ENCODE measurements around the gene KLLN.
A peak's percentile ranks its signal among the peaks of the same experiment; 100 is the strongest.
"Not testable (repeated sequence)": the region's sequence is repeated elsewhere in the genome, so short reads cannot be mapped to it uniquely, and the experiment has no call there.

KLLN gene, protein sequence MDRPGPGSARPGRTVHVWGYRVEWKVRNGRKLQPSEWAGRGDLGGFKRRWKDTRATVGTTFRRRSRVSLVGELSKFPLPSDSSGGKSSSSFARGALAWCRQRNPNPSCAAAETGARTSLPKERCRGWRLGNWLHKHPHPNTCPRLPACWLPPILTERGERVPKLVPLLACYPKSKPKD

DNA sequence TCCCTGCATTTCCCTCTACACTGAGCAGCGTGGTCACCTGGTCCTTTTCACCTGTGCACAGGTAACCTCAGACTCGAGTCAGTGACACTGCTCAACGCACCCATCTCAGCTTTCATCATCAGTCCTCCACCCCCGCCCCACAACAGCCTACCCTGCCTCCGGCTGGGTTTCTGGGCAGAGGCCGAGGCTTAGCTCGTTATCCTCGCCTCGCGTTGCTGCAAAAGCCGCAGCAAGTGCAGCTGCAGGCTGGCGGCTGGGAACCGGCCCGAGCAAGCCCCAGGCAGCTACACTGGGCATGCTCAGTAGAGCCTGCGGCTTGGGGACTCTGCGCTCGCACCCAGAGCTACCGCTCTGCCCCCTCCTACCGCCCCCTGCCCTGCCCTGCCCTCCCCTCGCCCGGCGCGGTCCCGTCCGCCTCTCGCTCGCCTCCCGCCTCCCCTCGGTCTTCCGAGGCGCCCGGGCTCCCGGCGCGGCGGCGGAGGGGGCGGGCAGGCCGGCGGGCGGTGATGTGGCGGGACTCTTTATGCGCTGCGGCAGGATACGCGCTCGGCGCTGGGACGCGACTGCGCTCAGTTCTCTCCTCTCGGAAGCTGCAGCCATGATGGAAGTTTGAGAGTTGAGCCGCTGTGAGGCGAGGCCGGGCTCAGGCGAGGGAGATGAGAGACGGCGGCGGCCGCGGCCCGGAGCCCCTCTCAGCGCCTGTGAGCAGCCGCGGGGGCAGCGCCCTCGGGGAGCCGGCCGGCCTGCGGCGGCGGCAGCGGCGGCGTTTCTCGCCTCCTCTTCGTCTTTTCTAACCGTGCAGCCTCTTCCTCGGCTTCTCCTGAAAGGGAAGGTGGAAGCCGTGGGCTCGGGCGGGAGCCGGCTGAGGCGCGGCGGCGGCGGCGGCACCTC, at the start of gene KLLN, which contains the start of gene PTEN:
Gene KLLN (minus strand): TSS at position 481 of the 891 bp plus-strand sequence. CDS start 1,046 bp downstream, outside the sequence.
Gene PTEN (plus strand): TSS at position 573 of the 891 bp plus-strand sequence. CDS start 845 bp downstream, outside the sequence.
- peak; percentile 84 for DNase-seq

DNA sequence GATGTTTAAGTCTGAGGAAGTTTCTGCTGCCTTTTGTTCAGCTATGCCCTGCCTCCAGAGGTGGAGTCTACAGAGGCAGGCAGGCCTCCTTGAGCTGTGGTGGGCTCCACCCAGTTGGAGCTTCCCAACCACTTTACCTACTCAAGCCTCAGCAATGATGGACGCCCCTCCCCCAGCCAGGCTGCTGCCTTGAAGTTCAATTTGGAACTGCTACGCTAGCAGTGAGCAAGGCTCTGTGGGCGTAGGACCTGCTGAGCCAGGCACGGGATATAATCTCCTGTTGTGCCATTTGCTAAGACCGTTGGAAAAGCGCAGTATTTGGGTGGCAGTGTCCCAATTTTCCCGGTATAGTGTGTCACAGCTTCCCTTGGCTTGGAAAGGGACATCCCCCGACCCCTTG, 40.1 kb upstream of the KLLN start:
- not testable (repeated sequence) for DNase-seq

DNA sequence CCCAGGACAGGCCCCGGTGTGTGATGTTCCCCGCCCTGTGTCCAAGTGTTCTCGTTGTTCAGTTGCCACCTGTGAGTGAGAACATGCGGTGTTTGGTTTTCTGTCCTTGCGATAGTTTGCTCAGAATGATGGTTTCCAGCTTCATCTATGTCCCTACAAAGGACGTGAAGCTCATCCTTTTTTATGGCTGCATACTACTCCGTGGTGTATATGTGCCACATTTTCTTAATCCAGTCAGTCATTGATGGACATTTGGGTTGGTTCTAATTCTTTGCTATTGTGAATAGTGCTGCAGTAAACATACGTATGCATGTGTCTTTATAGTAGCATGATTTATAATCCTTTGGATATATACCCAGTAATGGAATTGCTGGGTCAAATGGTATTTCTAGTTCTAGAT, 34.6 kb upstream of the KLLN start:
- not testable (repeated sequence) for DNase-seq

DNA sequence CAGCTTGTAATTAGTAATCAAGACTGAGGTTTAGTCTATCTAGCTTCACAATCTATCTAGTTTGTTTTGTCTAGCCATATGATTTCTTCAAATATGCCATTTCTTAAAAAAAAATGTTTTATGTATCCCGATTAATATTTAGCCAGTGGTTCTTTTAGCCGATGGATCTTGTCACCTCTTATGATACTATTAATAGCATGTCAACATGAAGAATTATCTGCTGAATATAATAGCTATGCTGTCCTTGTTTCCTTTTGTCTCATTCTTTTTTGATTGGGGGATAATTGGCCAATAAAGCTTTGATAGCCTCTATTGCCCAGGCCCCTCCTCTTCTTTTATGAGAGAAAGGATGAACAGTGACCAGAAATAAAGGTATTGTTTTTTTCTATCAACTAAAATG, 32.9 kb upstream of the KLLN start:
- DNase-seq = no peak

DNA sequence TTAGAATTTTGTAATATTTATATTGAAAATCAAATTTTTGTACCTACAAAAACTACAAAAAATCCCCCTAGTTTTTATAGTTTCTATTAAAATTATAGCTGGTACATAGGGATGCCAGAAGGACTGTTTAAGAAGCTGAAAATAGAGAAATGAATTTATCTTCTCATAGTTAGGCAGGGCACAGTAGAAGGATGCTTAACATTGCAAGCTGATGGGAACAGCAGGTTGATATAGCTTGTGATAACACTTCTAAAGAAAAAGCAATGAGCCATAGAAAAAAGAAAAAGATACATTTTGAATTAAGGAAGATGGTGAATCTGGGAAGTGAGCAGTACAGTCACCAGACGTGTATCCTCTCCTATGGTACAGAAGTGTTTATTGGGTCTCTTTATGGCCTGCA, 32.1 kb upstream of the KLLN start:
- no peak for DNase-seq

DNA sequence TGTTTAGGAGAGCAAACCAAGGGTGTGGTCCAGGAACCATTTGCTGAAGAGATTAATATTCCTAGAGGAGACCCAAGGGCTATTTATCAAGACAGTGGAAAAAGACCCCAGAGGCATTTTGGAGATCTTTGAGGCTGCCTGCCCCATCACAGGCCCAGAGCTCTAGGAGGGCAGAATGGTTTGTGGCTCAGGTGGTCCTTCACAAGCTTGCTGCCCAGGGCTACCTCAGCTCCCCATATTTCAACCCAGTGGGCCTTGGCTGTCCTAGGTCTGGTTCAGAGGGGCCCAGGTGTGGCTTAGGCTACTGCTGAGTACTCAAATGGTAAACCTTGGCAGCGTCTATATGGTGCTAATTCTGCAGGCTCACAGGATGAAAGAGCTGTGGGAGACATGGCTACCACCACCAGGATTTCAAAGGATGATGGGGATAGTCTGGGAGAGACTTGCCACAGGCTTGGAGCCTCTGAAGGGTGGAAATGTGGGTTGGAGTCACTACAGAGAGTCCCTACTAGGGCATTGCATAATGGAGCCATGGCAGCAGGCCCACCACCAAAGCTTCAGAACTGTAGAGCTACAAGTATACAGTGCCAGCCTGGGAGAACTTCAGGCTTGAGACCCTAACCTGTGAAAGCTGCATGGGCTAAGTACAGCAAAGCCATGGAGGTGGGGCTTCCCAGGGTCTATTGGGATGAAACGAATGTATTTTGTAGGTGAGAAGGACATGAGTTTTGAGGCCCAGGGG, 24.4 kb upstream of the KLLN start:
- DNase-seq = no peak

DNA sequence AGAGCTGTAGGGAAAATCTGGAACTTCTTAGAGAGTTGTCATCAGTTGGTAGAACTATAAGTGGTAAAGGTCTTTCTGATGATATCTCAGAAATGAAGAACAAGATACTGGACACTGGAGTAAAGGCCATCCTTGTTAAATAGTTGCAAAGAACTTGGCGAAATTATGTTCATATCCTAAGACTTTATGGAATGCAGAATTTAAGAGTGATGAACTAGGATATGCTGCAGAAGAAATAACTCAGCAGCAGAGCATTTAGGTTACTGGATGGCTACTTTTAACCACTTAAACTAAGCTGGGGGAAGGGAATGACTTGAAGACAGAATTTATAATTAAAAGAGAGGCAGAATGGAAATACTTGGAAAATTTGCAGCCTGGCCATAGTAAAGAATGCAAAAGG, 23.8 kb upstream of the KLLN start:
- no peak for DNase-seq

DNA sequence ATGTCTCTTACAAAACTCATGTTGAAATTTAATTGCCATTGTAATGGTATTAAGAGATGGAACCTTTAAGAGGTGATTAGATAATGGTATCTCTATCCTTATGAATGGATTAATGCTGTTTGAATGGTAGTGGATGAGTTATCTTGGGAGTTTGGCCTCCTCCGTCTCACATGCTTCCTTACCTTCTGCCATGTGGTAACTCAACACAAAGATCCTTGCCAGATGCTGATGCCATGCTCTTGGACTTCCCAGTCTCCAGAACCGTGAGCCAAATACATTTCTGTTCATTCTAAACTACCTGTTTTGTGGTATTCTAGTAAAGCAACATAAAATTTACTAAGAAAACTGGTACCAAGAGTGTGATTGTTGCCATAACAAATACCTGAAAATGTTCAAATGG, 23.3 kb upstream of the KLLN start:
- DNase-seq = no peak

DNA sequence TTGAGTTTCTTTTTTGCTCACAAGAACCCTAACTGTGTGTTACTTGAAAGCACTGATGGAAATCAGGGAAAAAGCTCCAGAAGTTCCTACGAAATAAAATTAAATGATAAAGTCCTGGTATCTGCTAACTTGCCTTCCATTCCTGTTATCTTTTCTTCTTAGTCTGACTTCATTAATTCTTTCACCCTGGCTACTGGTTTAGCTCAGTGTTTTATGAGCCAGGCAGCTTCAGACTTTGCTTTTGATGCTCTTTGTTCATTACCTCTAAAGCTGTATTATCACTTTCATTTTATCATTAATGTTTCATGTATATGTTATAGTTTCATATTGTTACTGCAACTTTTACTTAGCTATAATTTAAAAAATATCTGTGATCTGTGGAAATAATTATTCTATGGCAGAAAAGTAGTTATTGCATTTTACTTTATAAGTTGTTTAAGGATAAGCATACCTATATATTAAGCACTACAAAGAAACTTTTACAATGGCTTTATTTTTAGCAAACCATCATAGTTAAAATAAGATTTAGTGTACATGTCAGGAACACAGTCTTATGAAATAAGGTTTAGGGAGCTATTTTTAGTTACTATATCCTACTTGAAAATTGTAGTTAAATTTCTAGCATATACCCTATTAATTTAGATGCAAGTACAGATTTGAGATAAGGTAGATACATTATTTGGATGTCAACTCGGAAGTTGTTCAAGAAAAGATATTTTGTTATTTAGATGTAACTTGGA, 19.4 kb upstream of the KLLN start:
- no peak for DNase-seq

DNA sequence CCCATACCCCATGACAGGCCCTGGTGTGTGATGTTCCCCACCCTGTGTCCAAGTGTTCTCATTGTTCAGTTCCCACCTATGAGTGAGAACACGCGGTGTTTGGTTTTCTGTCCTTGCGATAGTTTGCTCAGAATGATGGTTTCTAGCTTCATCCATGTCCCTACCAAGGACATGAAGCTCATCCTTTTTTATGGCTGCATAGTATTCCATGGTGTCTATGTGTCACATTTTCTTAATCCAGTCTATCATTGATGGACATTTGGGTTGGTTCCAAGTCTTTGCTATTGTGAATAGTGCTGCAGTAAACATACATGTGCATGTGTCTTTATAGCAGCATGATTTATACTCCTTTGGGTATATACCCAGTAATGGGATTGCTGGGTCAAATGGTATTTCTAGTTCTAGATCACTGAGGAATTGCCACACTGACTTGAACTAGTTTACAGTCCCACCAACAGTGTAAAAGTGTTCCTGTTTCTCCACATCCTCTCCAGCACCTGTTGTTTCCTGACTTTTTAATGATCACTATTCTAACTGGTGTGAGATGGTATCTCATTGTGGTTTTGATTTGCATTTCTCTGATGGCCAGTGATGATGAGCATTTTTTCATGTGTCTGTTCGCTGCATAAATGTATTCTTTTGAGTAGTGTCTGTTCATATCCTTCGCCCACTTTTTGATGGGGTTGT, 18.2 kb upstream of the KLLN start:
- DNase-seq = not testable (repeated sequence)

DNA sequence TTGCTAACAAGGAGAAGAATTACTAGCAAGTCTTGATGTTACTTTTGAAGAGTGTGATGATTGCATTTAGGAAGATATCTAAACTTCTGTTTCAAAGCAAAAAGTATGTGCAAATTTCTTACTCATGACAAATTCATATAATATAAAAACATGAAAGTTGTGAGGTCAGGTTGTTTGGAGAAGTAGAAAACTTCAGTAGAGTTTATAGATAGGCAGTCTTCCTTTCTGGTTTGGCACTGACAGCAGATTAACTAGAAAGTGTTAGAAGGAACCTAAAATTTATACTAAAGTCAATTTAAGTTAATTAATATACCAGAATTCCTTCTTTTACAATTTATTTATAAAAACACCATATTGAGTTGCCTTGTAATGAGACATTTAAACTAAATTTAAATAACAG, 17.0 kb upstream of the KLLN start:
- no peak for DNase-seq

DNA sequence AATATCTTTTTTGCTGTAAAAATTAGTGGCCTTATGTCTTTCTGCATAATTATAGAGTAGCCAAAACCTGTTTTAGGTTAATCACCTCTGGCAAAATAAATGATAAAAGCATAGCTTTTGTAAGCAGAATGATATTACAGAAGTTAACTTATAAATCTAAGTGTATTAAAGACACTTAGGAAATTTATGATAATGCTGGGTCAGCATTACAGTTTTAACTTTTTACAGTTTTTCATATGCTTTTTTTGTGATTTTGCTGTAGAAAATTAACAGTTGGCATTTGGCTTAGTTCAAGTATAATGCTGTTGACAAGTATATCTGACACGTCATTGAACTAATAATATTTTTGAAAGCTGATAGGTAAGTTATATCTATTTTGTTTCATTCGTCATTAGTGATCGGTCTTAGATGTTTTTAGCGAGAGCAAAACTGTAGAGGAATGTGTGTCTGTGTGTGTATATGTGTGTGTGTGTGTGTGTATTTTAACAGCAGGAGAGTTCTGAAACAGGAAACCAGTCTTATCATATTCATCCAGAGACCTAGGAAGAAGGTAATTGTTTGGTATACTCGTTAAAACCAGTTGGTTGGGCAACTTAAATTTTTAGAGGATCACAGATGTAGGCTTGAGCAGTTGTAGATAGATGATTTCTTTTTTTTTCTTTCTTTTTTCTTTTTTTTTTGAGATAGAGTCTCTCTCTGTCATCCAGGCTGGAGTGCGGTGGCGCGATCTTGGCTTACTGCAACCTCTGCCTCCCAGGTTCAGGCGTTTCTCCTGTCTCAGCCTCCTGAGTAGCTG, 15.5 kb upstream of the KLLN start:
- no peak for DNase-seq

DNA sequence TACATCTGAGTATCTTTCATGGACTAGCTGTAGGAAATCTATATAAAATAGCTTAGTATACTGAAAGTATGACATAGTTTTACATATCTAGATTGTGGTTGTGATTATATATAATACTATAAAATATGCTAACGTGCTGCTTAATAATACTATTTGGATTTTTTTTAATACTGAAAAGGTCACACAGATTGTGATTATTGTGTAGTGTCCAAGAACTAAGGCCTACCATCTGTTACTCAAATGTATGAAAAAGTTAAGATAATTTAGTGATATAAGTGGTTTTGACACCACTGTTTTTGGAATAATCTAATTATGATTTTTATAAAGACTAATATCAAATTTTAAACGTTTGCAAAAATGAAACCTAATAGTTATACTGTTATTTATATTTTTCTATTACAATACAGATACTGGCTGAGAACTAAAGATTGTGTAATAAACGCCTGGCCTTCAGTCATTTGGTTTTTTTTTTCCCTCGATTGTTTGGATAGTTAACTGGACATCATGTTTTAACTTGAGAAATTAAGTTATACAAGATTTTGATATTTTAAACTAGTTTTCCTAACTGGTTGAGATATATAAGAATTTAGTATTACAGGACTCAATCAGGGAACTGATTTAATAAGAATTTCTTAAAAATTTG, 12.7 kb upstream of the KLLN start:
- DNase-seq = no peak

DNA sequence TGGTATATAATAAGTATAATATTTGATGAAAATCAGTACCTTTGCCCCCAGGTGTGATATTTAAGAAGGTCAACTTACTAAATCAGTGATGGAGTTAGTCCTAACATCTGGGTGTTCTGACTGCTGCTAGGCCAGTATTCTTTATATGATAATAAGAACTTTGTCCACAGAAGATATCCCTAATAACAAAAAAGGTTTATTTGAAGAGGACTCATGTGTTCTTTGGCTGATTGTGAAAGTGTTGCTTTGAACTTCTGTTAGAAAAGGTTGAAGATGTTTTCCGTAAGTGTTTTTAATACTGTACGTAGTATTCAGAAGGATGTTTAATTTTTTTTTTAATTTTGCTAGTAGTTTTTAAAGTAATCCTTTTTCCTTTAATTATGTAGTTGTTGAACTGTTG, 10.3 kb upstream of the KLLN start:
- DNase-seq = no peak

DNA sequence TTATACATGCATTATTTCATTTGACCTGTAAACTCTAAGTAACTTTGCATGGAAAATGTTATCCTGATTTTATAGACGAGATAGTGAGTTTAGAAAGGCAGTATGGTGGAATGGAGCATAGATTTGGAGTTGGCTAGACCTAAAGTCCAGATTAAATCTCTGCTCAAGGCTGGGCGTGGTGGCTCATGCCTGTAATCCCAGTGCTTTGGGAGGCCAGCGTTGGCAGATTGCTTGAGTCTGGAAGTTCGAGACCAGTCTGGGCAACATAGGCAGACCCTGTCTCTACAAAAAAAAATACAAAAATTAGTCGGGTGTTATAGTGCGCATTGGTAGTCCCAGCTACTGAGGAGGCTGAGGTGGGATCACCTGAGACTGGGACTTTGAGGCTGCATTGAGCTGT, 9.5 kb upstream of the KLLN start:
- no peak for DNase-seq

DNA sequence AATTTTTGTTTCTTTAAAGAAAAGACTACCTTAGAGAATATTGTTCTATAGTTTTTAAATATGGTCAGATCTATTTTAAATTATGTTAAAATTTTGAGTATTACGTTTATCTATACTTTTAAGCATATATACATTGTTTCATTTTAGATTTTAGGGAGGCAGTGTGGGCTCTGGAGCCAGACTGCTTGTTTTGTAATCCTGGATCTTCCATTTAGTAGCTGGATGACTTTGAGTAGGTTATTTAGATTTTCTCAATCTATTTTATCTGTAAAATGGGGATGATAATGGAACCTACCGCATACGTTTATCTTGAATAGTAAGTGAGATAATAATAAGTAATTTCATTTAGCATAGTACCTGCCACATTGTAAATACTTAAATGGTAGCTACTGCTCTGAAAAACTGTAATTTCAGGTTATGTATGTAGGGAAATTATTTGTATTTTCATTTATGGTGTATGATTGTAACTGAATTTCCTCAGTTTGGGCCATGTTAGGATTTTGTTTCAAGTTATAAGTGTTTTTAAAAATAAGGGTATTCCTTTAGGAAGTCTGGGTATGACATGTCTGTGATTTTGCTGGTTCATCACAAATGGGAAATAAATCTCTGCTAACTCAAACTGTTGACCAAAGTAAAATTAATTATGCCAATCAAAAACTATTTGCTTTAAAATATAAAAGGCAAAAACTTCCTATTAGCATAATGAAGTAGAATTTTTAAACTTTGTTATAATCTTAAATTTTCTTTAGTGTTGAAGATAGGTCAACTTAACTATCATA, 6.6 kb upstream of the KLLN start:
- no peak for DNase-seq

DNA sequence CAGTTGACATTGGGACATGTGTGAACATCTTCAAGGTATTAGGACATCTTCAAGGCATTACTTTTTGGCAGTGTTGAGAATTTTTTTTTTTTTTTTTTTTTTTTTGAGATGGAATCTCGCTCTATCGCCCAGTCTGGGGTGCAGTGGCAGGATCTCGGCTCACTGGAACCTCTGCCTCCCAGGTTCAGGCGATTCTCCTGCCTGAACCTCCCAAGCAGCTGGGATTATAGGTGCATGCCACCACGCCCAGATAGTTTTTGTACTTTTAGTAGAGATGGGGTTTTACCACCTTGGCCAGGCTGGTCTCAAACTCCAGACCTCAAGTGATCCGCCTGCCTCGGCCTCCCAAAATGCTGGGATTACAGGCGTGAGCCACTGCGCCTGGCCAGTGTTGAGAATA, 5.8 kb upstream of the KLLN start:
- not testable (repeated sequence) for DNase-seq

DNA sequence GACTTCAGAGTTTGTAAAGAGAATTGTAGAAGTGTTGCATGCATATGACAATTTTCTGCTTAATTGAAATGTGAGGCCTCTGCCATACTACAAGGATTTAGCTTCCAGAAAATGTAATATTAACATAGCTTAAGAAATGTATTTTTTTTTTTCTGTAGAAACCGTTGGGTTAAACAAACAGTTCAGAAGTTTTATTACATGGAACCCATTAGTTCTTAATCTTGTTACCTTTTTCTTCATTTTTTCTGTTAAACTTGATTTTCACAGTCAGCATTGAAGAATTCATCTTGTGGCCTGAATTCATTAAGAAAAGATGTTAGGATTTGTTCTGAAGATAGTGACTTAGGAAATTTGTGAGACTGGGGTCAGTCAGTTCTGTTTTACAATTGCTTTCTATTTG, 4.9 kb upstream of the KLLN start:
- DNase-seq = no peak

DNA sequence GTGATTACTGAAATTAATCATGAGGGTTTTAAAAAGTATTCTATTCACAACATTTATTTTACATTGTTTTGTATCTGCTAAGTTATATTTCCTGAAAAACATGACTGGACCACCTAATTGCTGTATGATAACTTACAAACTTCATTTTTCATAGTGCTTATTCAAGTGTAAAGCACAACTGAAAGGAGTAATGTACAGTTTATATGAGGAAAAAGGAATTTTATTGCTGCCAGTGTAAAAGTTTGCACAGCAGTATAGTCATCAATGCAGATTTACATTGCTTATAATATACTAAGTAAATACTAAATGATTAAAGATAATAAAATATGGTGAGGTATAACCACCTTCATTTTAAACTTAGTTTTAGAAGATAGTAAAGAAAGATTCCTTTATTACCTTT, 4.1 kb upstream of the KLLN start:
- DNase-seq = no peak

DNA sequence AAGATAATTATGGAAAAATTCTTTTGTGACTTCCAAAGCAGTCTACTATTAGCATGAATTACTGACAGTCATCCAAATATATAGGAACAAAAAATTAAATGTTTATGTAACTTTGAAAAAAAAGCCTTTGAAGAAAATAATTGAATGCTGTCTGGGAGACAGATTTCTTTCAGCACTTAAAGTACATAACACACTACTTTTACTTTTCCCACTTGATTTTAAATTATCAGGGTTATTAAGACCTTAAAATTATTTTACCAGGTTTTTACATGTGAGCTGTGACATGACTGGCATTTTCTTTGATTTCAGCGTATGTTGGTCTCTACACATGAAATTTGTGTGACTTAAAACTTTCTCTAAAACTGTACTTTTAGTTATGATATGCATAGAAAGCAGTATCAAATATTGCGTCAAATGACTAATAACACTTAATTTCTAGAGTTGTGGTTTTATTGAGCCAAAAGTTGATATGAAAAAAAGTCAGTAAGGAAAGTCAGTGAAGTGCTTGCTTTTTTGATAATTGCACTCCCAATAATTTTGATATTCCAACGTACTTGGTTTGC, 3.2 kb upstream of the KLLN start:
- DNase-seq = no peak

All from NCI-H1694 (cell line).